ENCODE measurements around the gene PRPF19. TPM values are rescaled to one million over a fixed set of nuclear protein-coding genes. Genes with fewer than 3 reads are reported as not detected.

The PRPF19 gene
- total and polyA plus RNA-seq, 2 of the 13 experiments (the other 11 are each of a cell fraction or from before 2014, with no cell fraction given) = 27.4 to 91.1 TPM

DNA sequence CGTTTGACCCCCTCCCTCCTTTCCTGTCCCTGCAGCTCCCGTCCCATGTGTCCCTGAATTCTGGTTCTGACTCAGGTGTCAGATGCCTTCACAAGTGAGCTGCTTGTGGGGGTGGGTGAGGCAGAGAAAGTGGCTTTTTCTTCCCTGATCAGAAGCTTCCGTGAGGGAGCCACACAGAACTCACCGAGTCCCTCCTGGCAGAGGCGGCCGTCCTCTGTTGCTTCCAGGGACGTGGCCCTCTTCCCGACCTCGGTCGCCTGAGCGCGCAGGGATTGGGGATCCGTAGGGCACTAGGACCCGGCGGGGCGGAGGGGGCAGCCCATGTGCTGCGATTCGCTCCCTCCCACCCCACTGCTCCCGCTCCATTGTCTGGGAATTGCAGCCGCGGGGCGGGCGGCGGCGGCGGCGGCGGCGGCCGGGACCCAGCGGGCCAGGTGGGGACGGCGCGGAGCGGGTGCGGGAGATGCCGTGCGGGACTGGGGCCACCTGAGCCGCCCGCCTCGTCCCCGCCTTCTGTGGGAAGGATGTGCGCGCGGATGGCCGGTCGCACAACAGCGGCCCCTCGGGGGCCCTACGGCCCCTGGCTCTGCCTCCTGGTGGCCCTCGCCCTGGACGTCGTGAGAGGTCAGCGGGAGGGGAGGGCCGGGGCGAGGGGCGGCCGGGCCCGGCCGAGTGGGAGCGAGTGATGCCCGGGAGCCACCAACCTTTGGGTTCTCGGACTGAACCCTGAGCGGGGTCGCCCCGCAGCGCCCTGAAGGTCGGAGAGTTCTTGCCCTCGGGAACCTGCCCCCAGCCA lies 17.9 kb upstream of the PRPF19 start, which contains the start of gene TMEM132A (continued):
- TF ChIP-seq, protein P1, sequence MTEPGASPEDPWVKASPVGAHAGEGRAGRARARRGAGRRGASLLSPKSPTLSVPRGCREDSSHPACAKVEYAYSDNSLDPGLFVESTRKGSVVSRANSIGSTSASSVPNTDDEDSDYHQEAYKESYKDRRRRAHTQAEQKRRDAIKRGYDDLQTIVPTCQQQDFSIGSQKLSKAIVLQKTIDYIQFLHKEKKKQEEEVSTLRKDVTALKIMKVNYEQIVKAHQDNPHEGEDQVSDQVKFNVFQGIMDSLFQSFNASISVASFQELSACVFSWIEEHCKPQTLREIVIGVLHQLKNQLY (CRISPR knock-in tag; IDR thresholded peaks at IDR 0.05) = no peak
- TF ChIP-seq, protein P2, sequence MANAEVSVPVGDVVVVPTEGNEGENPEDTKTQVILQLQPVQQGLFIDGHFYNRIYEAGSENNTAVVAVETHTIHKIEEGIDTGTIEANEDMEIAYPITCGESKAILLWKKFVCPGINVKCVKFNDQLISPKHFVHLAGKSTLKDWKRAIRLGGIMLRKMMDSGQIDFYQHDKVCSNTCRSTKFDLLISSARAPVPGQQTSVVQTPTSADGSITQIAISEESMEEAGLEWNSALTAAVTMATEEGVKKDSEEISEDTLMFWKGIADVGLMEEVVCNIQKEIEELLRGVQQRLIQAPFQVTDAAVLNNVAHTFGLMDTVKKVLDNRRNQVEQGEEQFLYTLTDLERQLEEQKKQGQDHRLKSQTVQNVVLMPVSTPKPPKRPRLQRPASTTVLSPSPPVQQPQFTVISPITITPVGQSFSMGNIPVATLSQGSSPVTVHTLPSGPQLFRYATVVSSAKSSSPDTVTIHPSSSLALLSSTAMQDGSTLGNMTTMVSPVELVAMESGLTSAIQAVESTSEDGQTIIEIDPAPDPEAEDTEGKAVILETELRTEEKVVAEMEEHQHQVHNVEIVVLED (CRISPR knock-in tag; IDR thresholded peaks at IDR 0.05; ENCODE audit: borderline replicate concordance) = no peak
- TF ChIP-seq ZNF34 (CRISPR knock-in tag; IDR thresholded peaks at IDR 0.05; ENCODE audit: borderline replicate concordance) = 0 out of 2 replicates have a peak, but pooled peaks have one; percentile 56
- TF ChIP-seq, protein P3, sequence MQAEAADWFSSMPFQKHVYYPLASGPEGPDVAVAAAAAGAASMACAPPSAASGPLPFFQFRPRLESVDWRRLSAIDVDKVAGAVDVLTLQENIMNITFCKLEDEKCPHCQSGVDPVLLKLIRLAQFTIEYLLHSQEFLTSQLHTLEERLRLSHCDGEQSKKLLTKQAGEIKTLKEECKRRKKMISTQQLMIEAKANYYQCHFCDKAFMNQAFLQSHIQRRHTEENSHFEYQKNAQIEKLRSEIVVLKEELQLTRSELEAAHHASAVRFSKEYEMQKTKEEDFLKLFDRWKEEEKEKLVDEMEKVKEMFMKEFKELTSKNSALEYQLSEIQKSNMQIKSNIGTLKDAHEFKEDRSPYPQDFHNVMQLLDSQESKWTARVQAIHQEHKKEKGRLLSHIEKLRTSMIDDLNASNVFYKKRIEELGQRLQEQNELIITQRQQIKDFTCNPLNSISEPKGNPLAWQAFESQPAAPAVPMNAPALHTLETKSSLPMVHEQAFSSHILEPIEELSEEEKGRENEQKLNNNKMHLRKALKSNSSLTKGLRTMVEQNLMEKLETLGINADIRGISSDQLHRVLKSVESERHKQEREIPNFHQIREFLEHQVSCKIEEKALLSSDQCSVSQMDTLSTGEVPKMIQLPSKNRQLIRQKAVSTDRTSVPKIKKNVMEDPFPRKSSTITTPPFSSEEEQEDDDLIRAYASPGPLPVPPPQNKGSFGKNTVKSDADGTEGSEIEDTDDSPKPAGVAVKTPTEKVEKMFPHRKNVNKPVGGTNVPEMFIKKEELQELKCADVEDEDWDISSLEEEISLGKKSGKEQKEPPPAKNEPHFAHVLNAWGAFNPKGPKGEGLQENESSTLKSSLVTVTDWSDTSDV (CRISPR knock-in tag; IDR thresholded peaks at IDR 0.05) = no peak
- TF ChIP-seq, protein P4, sequence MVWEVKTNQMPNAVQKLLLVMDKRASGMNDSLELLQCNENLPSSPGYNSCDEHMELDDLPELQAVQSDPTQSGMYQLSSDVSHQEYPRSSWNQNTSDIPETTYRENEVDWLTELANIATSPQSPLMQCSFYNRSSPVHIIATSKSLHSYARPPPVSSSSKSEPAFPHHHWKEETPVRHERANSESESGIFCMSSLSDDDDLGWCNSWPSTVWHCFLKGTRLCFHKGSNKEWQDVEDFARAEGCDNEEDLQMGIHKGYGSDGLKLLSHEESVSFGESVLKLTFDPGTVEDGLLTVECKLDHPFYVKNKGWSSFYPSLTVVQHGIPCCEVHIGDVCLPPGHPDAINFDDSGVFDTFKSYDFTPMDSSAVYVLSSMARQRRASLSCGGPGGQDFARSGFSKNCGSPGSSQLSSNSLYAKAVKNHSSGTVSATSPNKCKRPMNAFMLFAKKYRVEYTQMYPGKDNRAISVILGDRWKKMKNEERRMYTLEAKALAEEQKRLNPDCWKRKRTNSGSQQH (CRISPR knock-in tag; IDR thresholded peaks at IDR 0.05; ENCODE audit: low read depth) = 0 out of 2 replicates have a peak, but pooled peaks have one; percentile 58
- TF ChIP-seq, protein P5, sequence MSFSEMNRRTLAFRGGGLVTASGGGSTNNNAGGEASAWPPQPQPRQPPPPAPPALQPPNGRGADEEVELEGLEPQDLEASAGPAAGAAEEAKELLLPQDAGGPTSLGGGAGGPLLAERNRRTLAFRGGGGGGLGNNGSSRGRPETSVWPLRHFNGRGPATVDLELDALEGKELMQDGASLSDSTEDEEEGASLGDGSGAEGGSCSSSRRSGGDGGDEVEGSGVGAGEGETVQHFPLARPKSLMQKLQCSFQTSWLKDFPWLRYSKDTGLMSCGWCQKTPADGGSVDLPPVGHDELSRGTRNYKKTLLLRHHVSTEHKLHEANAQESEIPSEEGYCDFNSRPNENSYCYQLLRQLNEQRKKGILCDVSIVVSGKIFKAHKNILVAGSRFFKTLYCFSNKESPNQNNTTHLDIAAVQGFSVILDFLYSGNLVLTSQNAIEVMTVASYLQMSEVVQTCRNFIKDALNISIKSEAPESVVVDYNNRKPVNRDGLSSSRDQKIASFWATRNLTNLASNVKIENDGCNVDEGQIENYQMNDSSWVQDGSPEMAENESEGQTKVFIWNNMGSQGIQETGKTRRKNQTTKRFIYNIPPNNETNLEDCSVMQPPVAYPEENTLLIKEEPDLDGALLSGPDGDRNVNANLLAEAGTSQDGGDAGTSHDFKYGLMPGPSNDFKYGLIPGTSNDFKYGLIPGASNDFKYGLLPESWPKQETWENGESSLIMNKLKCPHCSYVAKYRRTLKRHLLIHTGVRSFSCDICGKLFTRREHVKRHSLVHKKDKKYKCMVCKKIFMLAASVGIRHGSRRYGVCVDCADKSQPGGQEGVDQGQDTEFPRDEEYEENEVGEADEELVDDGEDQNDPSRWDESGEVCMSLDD (CRISPR knock-in tag; IDR thresholded peaks at IDR 0.05; ENCODE audit: borderline replicate concordance) = no peak
- no peak for TF ChIP-seq ZFP90 (CRISPR knock-in tag; IDR thresholded peaks at IDR 0.05; ENCODE audit: borderline replicate concordance)
- no peak for TF ChIP-seq ZNF841 (CRISPR knock-in tag; IDR thresholded peaks at IDR 0.05; ENCODE audit: borderline replicate concordance)
- no peak for TF ChIP-seq SP140L (CRISPR knock-in tag; IDR thresholded peaks at IDR 0.05; ENCODE audit: borderline replicate concordance)
- TF ChIP-seq, protein P6, sequence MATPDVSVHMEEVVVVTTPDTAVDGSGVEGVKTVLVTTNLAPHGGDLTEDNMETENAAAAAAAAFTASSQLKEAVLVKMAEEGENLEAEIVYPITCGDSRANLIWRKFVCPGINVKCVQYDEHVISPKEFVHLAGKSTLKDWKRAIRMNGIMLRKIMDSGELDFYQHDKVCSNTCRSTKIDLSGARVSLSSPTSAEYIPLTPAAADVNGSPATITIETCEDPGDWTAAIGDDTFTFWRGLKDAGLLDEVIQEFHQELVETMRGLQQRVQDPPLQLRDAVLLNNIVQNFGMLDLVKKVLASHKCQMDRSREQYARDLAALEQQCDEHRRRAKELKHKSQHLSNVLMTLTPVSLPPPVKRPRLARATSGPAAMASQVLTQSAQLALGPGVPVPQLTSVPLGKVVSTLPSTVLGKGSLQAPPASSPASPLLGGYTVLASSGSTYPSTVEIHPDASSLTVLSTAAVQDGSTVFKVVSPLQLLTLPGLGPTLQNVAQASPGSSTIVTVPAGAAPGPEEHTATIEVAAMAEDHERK (CRISPR knock-in tag; IDR thresholded peaks at IDR 0.05; ENCODE audit: low read depth) = no peak
- TF ChIP-seq TGIF2 (CRISPR knock-in tag; IDR thresholded peaks at IDR 0.05) = 0 out of 2 replicates have a peak, but pooled peaks have one; percentile 39
- TF ChIP-seq, protein P7, sequence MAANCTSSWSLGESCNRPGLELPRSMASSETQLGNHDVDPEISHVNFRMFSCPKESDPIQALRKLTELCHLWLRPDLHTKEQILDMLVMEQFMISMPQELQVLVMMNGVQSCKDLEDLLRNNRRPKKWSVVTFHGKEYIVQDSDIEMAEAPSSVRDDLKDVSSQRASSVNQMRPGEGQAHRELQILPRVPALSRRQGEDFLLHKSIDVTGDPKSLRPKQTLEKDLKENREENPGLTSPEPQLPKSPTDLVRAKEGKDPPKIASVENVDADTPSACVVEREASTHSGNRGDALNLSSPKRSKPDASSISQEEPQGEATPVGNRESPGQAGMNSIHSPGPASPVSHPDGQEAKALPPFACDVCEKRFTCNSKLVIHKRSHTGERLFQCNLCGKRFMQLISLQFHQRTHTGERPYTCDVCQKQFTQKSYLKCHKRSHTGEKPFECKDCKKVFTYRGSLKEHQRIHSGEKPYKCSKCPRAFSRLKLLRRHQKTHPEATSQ (CRISPR knock-in tag; IDR thresholded peaks at IDR 0.05; ENCODE audit: borderline replicate concordance) = no peak
- TF ChIP-seq TBX3 (IDR thresholded peaks at IDR 0.05; ENCODE audit: borderline replicate concordance) = no peak

All from HepG2 (cell line).